Measurements from ENCODE around the gene SLC1A7. TPM values are rescaled to one million over a fixed set of nuclear protein-coding genes. Genes with fewer than 3 reads are reported as not detected.

Gene SLC1A7
- total and polyA plus RNA-seq, 2 of the 13 experiments (the other 11 are each of a cell fraction or from before 2014, with no cell fraction given): 0.04 to 2.0 TPM

DNA sequence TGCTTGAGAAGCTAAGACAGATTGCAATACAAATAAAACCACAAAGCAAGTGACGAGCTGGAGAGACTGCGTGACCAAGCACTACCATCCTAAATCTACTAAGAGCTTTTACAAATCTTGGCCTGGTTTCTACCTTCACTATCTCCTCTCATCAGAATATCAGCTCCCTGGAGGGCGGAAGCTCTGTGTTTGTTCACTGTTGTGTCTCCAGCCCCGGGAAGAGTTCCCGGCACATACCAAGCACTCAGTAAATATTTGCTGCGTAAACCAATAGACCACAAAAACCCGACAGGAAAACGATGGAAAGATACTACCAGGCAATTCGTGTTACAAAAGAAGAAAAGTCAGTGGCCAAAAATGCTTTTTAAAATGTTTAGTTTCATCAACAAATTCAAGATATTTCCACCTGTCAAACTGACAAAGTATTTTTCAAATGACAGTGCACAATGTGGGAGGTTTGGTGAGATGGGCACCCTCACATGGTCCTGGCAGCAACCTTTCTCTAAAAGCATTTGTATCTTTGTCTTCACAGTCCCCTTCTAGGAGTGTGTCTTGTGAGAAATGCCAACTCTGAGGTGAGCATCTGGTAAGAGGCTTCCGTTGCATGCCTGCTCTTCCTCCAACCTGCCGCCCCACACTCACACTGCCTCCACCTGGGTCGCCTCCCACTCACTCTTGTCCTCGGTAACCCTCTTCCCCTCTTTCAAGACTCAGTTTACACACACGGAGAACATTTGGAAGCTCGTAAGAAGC lies 34.7 kb downstream of the SLC1A7 start (continued):
- TF ChIP-seq ZBTB4 (CRISPR knock-in tag; IDR thresholded peaks at IDR 0.05; ENCODE audit: borderline replicate concordance): no peak
- no peak for TF ChIP-seq CSRNP1 (CRISPR knock-in tag; IDR thresholded peaks at IDR 0.05)
- TF ChIP-seq ZNF17 (CRISPR knock-in tag; IDR thresholded peaks at IDR 0.05): no peak
- 0 out of 2 replicates have a peak, but pooled peaks have one; percentile 54 for TF ChIP-seq ZMAT3 (CRISPR knock-in tag; conservative IDR thresholded peaks at IDR 0.05)
- peak; percentile 93 for TF ChIP-seq RARA (CRISPR knock-in tag; IDR thresholded peaks at IDR 0.05)
- TF ChIP-seq RARG (CRISPR knock-in tag; IDR thresholded peaks at IDR 0.05; ENCODE audit: low read depth): no peak
- no peak for TF ChIP-seq ZNF83 (CRISPR knock-in tag; IDR thresholded peaks at IDR 0.05; ENCODE audit: borderline replicate concordance)
- no peak for TF ChIP-seq ISX (CRISPR knock-in tag; conservative IDR thresholded peaks at IDR 0.05)
- TF ChIP-seq WIZ (CRISPR knock-in tag; IDR thresholded peaks at IDR 0.05): no peak
- TF ChIP-seq FOXA1 (IDR thresholded peaks at IDR 0.05): peak; percentile 84
- TF ChIP-seq FOXA1 (CRISPR knock-in tag; IDR thresholded peaks at IDR 0.05): peak; percentile 98
- no peak for TF ChIP-seq ZBTB42 (CRISPR knock-in tag; IDR thresholded peaks at IDR 0.05)
- TF ChIP-seq CERS6 (CRISPR knock-in tag; IDR thresholded peaks at IDR 0.05): no peak
- peak; percentile 98 for TF ChIP-seq HMG20B (CRISPR knock-in tag; conservative IDR thresholded peaks at IDR 0.05)
- peak; percentile 84 for TF ChIP-seq KAT8 (CRISPR knock-in tag; IDR thresholded peaks at IDR 0.05)
- TF ChIP-seq HINFP (CRISPR knock-in tag; IDR thresholded peaks at IDR 0.05; ENCODE audit: low read depth): 0 out of 2 replicates have a peak, but pooled peaks have one; percentile 36
- no peak for TF ChIP-seq POLR2AphosphoS2 (IDR thresholded peaks at IDR 0.05; ENCODE audit: low read depth, low read length)
- peak; percentile 99 for TF ChIP-seq CBFB (CRISPR knock-in tag; IDR thresholded peaks at IDR 0.05)

Data from HepG2 (cell line).